Measurements from ENCODE around the gene PCLO.
"Not testable (repeated sequence)": the region's sequence is repeated elsewhere in the genome, so short reads cannot be mapped to it uniquely, and the experiment has no call there.

PCLO gene

GRCh38 chr7:82901098-82901497, 261.6 kb downstream of the PCLO start:
- not testable (repeated sequence) for H3K4ac ChIP-seq (ENCODE audit: low read depth, low read length); H3K4me2 ChIP-seq (ENCODE audit: low read length); H3K4me1 ChIP-seq (ENCODE audit: control insufficient read depth, low read depth, low read length); DNase-seq; H3K9ac ChIP-seq (ENCODE audit: low read length); H2AK5ac ChIP-seq (ENCODE audit: low read length); H3K27me3 ChIP-seq (ENCODE audit: insufficient read depth, low read length, poor library complexity); H3K23ac ChIP-seq (ENCODE audit: low read length); H3K18ac ChIP-seq (ENCODE audit: low read length); H3K27ac ChIP-seq (ENCODE audit: low read depth, low read length); H3K56ac ChIP-seq (ENCODE audit: low read length); H3K4me3 ChIP-seq (ENCODE audit: low read length); H2BK15ac ChIP-seq (replicated peaks; ENCODE audit: low read depth); H2BK5ac ChIP-seq (ENCODE audit: low read length); H4K8ac ChIP-seq (ENCODE audit: low read depth, low read length); H3K79me2 ChIP-seq (ENCODE audit: control insufficient read depth, insufficient read depth, low read length); H2BK120ac ChIP-seq (ENCODE audit: low read depth, low read length); H3K36me3 ChIP-seq (ENCODE audit: control insufficient read depth, insufficient read depth, low read length); H4K5ac ChIP-seq (ENCODE audit: low read length); H3K79me1 ChIP-seq (ENCODE audit: low read length)
- WGBS (ENCODE audit: extremely low coverage, insufficient coverage, low lambda C conversion rate) = 100% methylated on average over 1 of the region's 2 CpGs

GRCh38 chr7:82897500-82897899, 265.2 kb downstream of the PCLO start:
- Histone ChIP-seq H3K9ac (ENCODE audit: low read length) (no peak overlapping the region), H3K79me1 (ENCODE audit: low read length) (no peaks in the 10 kb centered on the region), H2BK15ac (replicated peaks; ENCODE audit: low read depth) (no peak overlapping the region), H3K27me3 (ENCODE audit: insufficient read depth, low read length, poor library complexity) (no peaks in the 10 kb centered on the region), H3K4me1 (ENCODE audit: control insufficient read depth, low read depth, low read length) (no peaks in the 10 kb centered on the region), H3K56ac (ENCODE audit: low read length) (no peak overlapping the region), H4K5ac (ENCODE audit: low read length) (no peak overlapping the region), H3K4me3 (ENCODE audit: low read length) (no peak overlapping the region), H3K79me2 (ENCODE audit: control insufficient read depth, insufficient read depth, low read length) (no peaks in the 10 kb centered on the region), H3K36me3 (ENCODE audit: control insufficient read depth, insufficient read depth, low read length) (no peaks in the 10 kb centered on the region), H2BK120ac (ENCODE audit: low read depth, low read length) (no peak overlapping the region), H2AK5ac (ENCODE audit: low read length) (no peak overlapping the region), H3K27ac (ENCODE audit: low read depth, low read length) (no peak overlapping the region), H3K4ac (ENCODE audit: low read depth, low read length) (no peak overlapping the region), H3K23ac (ENCODE audit: low read length) (no peak overlapping the region), H4K8ac (ENCODE audit: low read depth, low read length) (no peak overlapping the region), H3K4me2 (ENCODE audit: low read length) (no peak overlapping the region), H3K18ac (ENCODE audit: low read length) (no peak overlapping the region), H2BK5ac (ENCODE audit: low read length) (no peak overlapping the region)
- DNase-seq = no peak
- no CpG with 5 or more reads among the region's 3 CpGs for WGBS (ENCODE audit: extremely low coverage, insufficient coverage, low lambda C conversion rate)

GRCh38 chr7:82894341-82894740, 268.3 kb downstream of the PCLO start:
- not testable (repeated sequence) for H3K9ac ChIP-seq (ENCODE audit: low read length); H3K23ac ChIP-seq (ENCODE audit: low read length); H3K18ac ChIP-seq (ENCODE audit: low read length); H4K8ac ChIP-seq (ENCODE audit: low read depth, low read length); H2BK120ac ChIP-seq (ENCODE audit: low read depth, low read length); H2BK5ac ChIP-seq (ENCODE audit: low read length); H3K27me3 ChIP-seq (ENCODE audit: insufficient read depth, low read length, poor library complexity); H3K79me1 ChIP-seq (ENCODE audit: low read length); H3K4me1 ChIP-seq (ENCODE audit: control insufficient read depth, low read depth, low read length); H3K4me3 ChIP-seq (ENCODE audit: low read length); H2BK15ac ChIP-seq (replicated peaks; ENCODE audit: low read depth); H4K5ac ChIP-seq (ENCODE audit: low read length); H2AK5ac ChIP-seq (ENCODE audit: low read length); H3K56ac ChIP-seq (ENCODE audit: low read length); H3K4ac ChIP-seq (ENCODE audit: low read depth, low read length); H3K36me3 ChIP-seq (ENCODE audit: control insufficient read depth, insufficient read depth, low read length); H3K4me2 ChIP-seq (ENCODE audit: low read length); H3K27ac ChIP-seq (ENCODE audit: low read depth, low read length); H3K79me2 ChIP-seq (ENCODE audit: control insufficient read depth, insufficient read depth, low read length)
- no CpG with 5 or more reads among the region's 7 CpGs for WGBS (ENCODE audit: extremely low coverage, insufficient coverage, low lambda C conversion rate)
- peak; percentile 26 for DNase-seq

- H2BK5ac ChIP-seq (ENCODE audit: low read length) = no peak overlapping the region
- H3K27ac ChIP-seq (ENCODE audit: low read depth, low read length) = no peak overlapping the region
- H3K4me1 ChIP-seq (ENCODE audit: control insufficient read depth, low read depth, low read length) = no peaks in the 10 kb centered on the region
- WGBS (ENCODE audit: extremely low coverage, insufficient coverage, low lambda C conversion rate) = no CpG with 5 or more reads among the region's 1 CpG
- H4K8ac ChIP-seq (ENCODE audit: low read depth, low read length) = no peak overlapping the region
- H3K4me2 ChIP-seq (ENCODE audit: low read length) = no peak overlapping the region
- no peaks in the 10 kb centered on the region for H3K27me3 ChIP-seq (ENCODE audit: insufficient read depth, low read length, poor library complexity)
- no peak overlapping the region for H4K5ac ChIP-seq (ENCODE audit: low read length)
- no peak overlapping the region for H3K56ac ChIP-seq (ENCODE audit: low read length)
- H2BK15ac ChIP-seq (replicated peaks; ENCODE audit: low read depth) = no peak overlapping the region
- H3K18ac ChIP-seq (ENCODE audit: low read length) = no peak overlapping the region
- H3K9ac ChIP-seq (ENCODE audit: low read length) = no peak overlapping the region
- no peak overlapping the region for H3K4ac ChIP-seq (ENCODE audit: low read depth, low read length)
- no peak overlapping the region for H3K4me3 ChIP-seq (ENCODE audit: low read length)
- DNase-seq = no peak
- no peak overlapping the region for H2AK5ac ChIP-seq (ENCODE audit: low read length)
- no peaks in the 10 kb centered on the region for H3K79me2 ChIP-seq (ENCODE audit: control insufficient read depth, insufficient read depth, low read length)
- no peaks in the 10 kb centered on the region for H3K79me1 ChIP-seq (ENCODE audit: low read length)
- H2BK120ac ChIP-seq (ENCODE audit: low read depth, low read length) = no peak overlapping the region
- H3K36me3 ChIP-seq (ENCODE audit: control insufficient read depth, insufficient read depth, low read length) = no peaks in the 10 kb centered on the region
- no peak overlapping the region for H3K23ac ChIP-seq (ENCODE audit: low read length)
Observed at GRCh38 chr7:82886324-82886723, 276.4 kb downstream of the PCLO start.

- H3K27ac ChIP-seq (ENCODE audit: low read depth, low read length) = no peak overlapping the region
- H3K56ac ChIP-seq (ENCODE audit: low read length) = no peak overlapping the region
- H3K4me3 ChIP-seq (ENCODE audit: low read length) = no peak overlapping the region
- no peak overlapping the region for H3K9ac ChIP-seq (ENCODE audit: low read length)
- no peak overlapping the region for H3K18ac ChIP-seq (ENCODE audit: low read length)
- DNase-seq = no peak
- H2BK120ac ChIP-seq (ENCODE audit: low read depth, low read length) = no peak overlapping the region
- no peaks in the 10 kb centered on the region for H3K4me1 ChIP-seq (ENCODE audit: control insufficient read depth, low read depth, low read length)
- WGBS (ENCODE audit: extremely low coverage, insufficient coverage, low lambda C conversion rate) = no CpG with 5 or more reads among the region's 6 CpGs
- H4K8ac ChIP-seq (ENCODE audit: low read depth, low read length) = no peak overlapping the region
- no peak overlapping the region for H3K4ac ChIP-seq (ENCODE audit: low read depth, low read length)
- no peak overlapping the region for H2BK5ac ChIP-seq (ENCODE audit: low read length)
- H3K23ac ChIP-seq (ENCODE audit: low read length) = no peak overlapping the region
- no peak overlapping the region for H2AK5ac ChIP-seq (ENCODE audit: low read length)
- no peaks in the 10 kb centered on the region for H3K27me3 ChIP-seq (ENCODE audit: insufficient read depth, low read length, poor library complexity)
- H3K79me1 ChIP-seq (ENCODE audit: low read length) = no peaks in the 10 kb centered on the region
- no peak overlapping the region for H2BK15ac ChIP-seq (replicated peaks; ENCODE audit: low read depth)
- H3K79me2 ChIP-seq (ENCODE audit: control insufficient read depth, insufficient read depth, low read length) = no peaks in the 10 kb centered on the region
- no peaks in the 10 kb centered on the region for H3K36me3 ChIP-seq (ENCODE audit: control insufficient read depth, insufficient read depth, low read length)
- no peak overlapping the region for H4K5ac ChIP-seq (ENCODE audit: low read length)
- no peak overlapping the region for H3K4me2 ChIP-seq (ENCODE audit: low read length)
Observed at GRCh38 chr7:82865856-82866255, 296.8 kb downstream of the PCLO start.

- H3K79me2 ChIP-seq (ENCODE audit: control insufficient read depth, insufficient read depth, low read length) = no peaks in the 10 kb centered on the region
- no peak overlapping the region for H3K56ac ChIP-seq (ENCODE audit: low read length)
- H3K4me2 ChIP-seq (ENCODE audit: low read length) = no peak overlapping the region
- H3K4ac ChIP-seq (ENCODE audit: low read depth, low read length) = no peak overlapping the region
- H3K36me3 ChIP-seq (ENCODE audit: control insufficient read depth, insufficient read depth, low read length) = no peaks in the 10 kb centered on the region
- peak overlapping the region; percentile 21 for H2BK120ac ChIP-seq (ENCODE audit: low read depth, low read length)
- no peaks in the 10 kb centered on the region for H3K79me1 ChIP-seq (ENCODE audit: low read length)
- H2BK15ac ChIP-seq (replicated peaks; ENCODE audit: low read depth) = no peak overlapping the region
- no peak overlapping the region for H3K27ac ChIP-seq (ENCODE audit: low read depth, low read length)
- H3K23ac ChIP-seq (ENCODE audit: low read length) = no peak overlapping the region
- H2BK5ac ChIP-seq (ENCODE audit: low read length) = no peak overlapping the region
- no peak overlapping the region for H2AK5ac ChIP-seq (ENCODE audit: low read length)
- no peak overlapping the region for H4K5ac ChIP-seq (ENCODE audit: low read length)
- no peak overlapping the region for H3K4me3 ChIP-seq (ENCODE audit: low read length)
- DNase-seq = peak; percentile 63
- H3K27me3 ChIP-seq (ENCODE audit: insufficient read depth, low read length, poor library complexity) = no peaks in the 10 kb centered on the region
- peak overlapping the region; percentile 18 for H3K18ac ChIP-seq (ENCODE audit: low read length)
- H3K9ac ChIP-seq (ENCODE audit: low read length) = no peak overlapping the region
- no peaks in the 10 kb centered on the region for H3K4me1 ChIP-seq (ENCODE audit: control insufficient read depth, low read depth, low read length)
- no CpG with 5 or more reads among the region's 1 CpG for WGBS (ENCODE audit: extremely low coverage, insufficient coverage, low lambda C conversion rate)
- H4K8ac ChIP-seq (ENCODE audit: low read depth, low read length) = no peak overlapping the region
Observed at GRCh38 chr7:82859106-82859850, 303.4 kb downstream of the PCLO start.

All from mesendoderm (in vitro differentiated cells).